Left renal cortex interstitium (tissue), 4 donors: ENCODE measurements around the gene FANCC. TPM values are rescaled to one million over a fixed set of nuclear protein-coding genes. Genes with fewer than 3 reads are reported as not detected.
"Not testable (repeated sequence)": the region's sequence is repeated elsewhere in the genome, so short reads cannot be mapped to it uniquely, and the experiment has no call there.

Experiments used
- DNase-seq, 4 donors: peaks; one replicate each; pipeline ENCODE4 v3.0.0-alpha.2; 2013; ENCODE audit warnings: low read depth in 4 of 4, low spot score in 2 of 4, missing footprints in 1 of 4
- polyA plus RNA-seq, 4 donors: library from polyadenylated mRNA; unstranded; fragments of 120-200 nt; gene quantifications; one replicate each; pipeline ENCODE4 v1.2.1, GENCODE V29; 2013; ENCODE audit not compliant: insufficient read length in 4 of 4

Gene FANCC
- polyA plus RNA-seq, 4 donors, result 21.2 to 26.8 (median 23.1) TPM

GRCh38 chr9:95284162-95285080 is 33.1 kb downstream of the FANCC start:
- no peak for DNase-seq

DNA sequence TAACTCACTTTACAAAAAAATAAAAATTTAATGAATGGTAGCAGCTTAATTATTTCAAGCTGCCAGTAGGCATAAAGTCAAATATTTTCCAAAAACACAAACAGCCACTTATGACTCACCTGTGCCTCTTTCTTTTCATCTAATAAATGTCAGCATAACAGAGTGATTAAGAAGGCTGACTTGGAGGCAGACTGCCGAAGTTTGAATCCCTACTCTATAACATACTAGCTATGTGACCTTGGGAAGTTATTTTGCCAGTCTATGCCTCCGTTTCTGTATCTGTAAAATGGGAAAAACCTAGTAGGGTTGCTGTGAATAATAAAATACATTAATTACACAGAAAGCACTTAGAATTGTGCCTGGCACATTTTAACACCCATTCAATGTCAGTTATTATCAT is 33.8 kb downstream of the FANCC start:
- DNase-seq, result no peak

DNA sequence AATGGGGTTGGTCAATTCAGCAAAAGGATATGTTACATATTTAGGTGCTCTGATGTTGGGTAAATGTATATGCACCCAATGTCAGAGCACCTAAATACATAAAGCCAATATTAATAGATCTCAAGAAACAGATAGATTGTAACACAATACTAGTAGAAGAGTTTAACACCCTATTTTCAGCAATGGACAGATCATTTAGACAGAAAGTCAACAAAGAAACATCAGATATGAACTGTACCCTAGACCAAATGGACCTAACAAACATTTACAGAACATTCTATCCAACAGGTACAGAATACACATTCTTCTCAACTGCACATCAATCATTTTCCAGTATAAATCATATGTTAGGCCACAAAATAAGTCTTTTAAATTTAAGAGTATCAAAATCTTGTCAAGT is 35.2 kb downstream of the FANCC start:
- no peak for DNase-seq

DNA sequence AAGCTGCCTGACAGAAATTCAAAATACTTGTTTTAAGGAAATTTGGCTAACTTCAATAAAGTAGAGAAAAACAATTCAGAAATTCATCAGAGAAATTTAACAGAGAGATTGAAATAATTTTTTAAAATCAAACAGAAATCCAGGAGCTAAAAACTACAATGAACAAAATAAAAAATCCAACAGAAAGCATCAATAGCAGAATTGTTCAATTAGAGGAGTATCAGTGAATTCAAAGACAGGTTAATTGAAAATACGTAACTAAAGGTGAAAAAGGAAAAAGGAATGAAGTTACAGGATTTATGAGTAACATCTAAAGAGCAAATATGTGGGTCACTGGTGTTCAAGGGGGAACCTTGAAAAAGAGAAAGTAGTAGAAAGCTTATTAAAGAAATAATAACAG is 36.8 kb downstream of the FANCC start:
- no peak for DNase-seq

GRCh38 chr9:95277509-95277908 is 40.0 kb downstream of the FANCC start:
- no peak for DNase-seq

- DNase-seq, result no peak
These were observed 41.0 kb downstream of the FANCC start for GRCh38 chr9:95276395-95276954.

DNA sequence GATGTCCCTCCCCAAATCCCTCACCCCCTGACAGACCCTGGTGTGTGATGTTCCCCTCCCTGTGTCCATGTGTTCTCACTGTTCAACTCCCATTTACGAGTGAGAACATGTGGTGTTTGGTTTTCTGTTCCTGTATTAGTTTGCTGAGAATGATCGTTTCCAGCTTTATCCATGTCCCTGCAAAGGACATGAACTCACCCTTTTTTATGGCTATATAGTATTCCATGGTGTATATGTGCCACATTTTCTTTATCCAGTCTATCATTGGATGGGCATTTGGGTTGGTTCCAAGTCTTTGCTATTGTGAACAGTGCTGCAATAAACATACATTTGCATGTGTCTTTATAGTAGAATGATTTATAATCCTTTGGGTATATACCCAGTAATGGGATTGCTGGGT is 43.3 kb downstream of the FANCC start:
- DNase-seq, result not testable (repeated sequence)

DNA sequence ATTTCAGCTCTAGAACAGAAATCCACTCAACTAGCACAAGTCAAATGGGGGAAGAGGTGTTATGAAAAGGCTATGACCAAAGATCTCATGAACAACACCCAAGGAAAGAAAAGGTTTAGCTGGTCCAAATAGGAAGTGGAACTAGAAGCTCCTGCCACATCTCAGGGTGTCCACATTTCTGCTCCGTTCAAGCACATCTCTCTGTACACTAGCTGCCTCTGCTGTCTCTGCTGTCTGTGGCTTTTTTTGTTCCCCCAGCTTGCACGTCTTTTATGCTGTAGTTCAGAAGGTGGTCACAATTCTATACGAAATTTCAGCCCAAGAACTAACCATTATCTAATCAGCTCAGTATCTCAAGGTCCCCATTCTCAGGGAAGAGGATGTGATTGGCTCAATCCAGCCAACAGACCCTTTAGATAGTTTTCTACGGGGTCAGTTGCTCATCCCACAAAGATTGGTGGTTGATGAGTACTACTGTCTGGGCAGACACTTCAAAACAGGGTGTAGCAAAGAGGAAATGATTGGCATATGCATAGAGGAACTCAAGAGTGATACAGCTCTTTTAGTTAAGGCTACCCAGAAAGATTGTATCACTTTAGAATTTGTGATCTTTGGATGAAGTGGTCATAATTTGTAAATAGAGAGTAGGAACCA is 44.0 kb downstream of the FANCC start:
- no peak for DNase-seq

- no peak for DNase-seq
These were observed 44.7 kb downstream of the FANCC start for GRCh38 chr9:95272830-95273229.

- DNase-seq, result no peak
These were observed 46.7 kb downstream of the FANCC start for GRCh38 chr9:95270790-95271189.

DNA sequence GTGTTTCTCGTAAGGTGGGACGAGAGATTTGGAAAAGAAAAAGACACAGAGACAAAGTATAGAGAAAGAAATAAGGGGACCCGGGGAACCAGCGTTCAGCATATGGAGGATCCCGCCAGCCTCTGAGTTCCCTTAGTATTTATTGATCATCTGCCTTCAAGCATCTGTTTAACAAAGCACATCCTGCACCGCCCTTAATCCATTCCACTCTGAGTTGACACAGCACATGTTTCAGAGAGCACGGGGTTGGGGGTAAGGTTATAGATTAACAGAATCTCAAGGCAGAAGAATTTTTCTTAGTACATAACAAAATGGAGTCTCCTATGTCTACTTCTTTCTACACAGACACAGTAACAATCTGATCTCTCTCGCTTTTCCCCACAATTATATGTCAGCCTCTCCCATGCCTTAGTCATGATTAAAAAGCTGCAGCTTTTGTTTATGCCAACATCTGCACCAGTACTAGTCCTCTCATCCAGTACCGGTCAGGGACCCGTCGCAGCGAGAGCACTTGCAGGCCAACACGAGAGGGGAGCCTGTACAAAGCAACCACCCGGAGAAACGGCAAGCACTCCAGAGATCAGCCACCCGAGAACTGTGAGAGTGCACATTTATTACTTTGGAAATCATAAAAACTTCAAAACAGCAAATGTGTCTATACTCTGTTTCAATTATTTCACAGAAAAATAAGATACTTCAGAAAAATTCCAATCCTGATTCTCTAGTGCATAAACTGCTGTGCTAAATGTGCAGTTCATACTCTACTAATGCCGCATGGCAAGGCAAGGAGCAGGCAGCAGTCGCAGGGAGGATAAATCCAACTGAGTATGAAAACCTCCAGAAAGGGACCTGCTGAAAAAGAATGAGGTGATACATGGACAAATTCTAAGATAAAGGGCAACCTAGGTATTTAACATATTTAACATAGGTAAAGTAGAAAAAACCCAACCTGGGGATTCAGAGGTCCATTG is 47.4 kb downstream of the FANCC start:
- DNase-seq, result not testable (repeated sequence)

GRCh38 chr9:95268681-95269080 is 48.8 kb downstream of the FANCC start:
- DNase-seq, result no peak

DNA sequence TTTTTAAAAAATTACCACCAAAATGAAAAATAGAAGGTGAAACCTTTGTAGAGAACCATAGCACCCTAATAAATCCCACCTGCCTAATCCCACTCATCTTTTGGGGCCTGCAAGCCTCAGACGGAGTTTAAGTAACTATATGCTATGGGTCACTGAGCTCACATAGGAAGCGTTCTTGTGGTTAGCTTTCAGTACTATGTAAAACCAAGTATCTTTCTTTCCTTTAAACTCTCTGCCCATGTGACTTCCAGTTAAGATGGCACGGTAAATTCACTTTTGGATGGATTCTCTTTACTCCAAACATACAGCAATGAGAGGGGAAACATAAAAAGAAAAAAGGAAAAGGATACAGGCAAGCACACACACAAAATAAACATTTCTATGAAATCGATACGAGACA is 50.9 kb downstream of the FANCC start:
- DNase-seq, result no peak

- DNase-seq, result no peak
These were observed 51.5 kb downstream of the FANCC start for GRCh38 chr9:95265960-95266359.

- no peak for DNase-seq
These were observed 52.4 kb downstream of the FANCC start for GRCh38 chr9:95264954-95265615.

DNA sequence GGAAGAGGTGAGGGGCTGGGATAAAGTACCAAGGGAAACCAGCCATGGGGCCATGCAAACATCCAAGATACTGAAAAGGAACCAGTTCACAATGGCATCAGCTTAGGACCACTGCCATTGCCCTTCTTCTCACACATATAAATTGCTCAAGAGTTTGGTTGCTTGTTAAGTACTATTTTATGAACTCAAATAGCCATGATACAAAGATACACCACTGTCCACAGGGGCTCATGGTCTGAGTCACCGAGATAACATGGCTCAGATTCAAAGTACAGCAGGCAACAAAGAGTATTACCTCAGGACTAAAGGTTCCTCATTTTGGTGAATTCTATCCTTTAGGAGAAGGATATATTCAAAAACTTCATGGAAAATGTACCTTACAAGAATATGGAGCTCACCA is 55.6 kb downstream of the FANCC start:
- no peak for DNase-seq

- DNase-seq, result no peak
These were observed 66.9 kb downstream of the FANCC start for GRCh38 chr9:95250462-95251221.

DNA sequence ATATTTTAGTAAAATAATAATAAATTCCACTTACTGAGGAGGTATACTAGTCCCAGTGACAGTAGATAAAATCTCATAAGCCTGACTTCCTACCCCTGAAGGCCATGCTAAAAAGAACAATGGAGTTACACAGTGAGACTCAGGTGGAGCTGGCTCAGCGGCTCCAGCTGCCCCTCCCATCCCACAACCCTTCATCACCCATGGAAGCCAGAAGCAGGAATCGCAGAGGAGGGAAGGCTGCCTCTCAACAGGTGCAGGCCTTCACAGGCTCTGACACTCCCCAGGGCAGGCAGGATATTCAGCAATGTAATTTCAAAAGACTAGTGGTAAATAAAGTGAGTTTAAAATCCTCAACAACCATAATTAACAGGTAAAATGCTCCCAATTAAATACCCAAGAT is 67.5 kb downstream of the FANCC start:
- no peak for DNase-seq

GRCh38 chr9:95246547-95246946 is 71.0 kb downstream of the FANCC start:
- DNase-seq, result no peak
